Osteocyte (in vitro differentiated cells): ENCODE results near the gene VWF. TPM values are rescaled to one million over a fixed set of nuclear protein-coding genes. Genes with fewer than 3 reads are reported as not detected.

Experiments
- DNase-seq: peaks from one replicate; pipeline ENCODE4 v3.0.0; 2021; ENCODE audit warnings: mixed read lengths; ENCODE audit not compliant: unreplicated experiment; ENCODE audit errors: extremely low spot score
- H3K27ac Mint-ChIP-seq: one replicate; pipeline ENCODE4 v1.8.0; 2021; ENCODE audit warnings: mild to moderate bottlenecking, mixed read lengths; ENCODE audit not compliant: unreplicated experiment
- H3K27me3 Mint-ChIP-seq: one replicate; pipeline ENCODE4 v1.8.0; 2021; ENCODE audit warnings: mixed read lengths; ENCODE audit not compliant: unreplicated experiment
- H3K36me3 Mint-ChIP-seq: one replicate; pipeline ENCODE4 v1.8.0; 2021; ENCODE audit warnings: mixed read lengths; ENCODE audit not compliant: unreplicated experiment
- H3K4me1 Mint-ChIP-seq: one replicate; pipeline ENCODE4 v1.8.0; 2021; ENCODE audit warnings: mixed read lengths; ENCODE audit not compliant: unreplicated experiment
- H3K4me3 Mint-ChIP-seq: one replicate; pipeline ENCODE4 v1.8.0; 2021; ENCODE audit warnings: mild to moderate bottlenecking, moderate library complexity, mixed read lengths; ENCODE audit not compliant: unreplicated experiment
- H3K9me3 Mint-ChIP-seq: one replicate; pipeline ENCODE4 v1.8.0; 2021; ENCODE audit warnings: mixed read lengths; ENCODE audit not compliant: unreplicated experiment
- total RNA-seq: library from RNA; stranded (reverse); gene quantifications from 2 replicates; pipeline ENCODE4 v1.2.1, GENCODE V29; 2021
- TF ChIP-seq, protein P1 (sequence below): fragments of 200-600 bp; sonication (generic); IDR thresholded peaks from 2 replicates; pipeline ENCODE4 v1.5.0; 2021; ENCODE audit warnings: antibody characterized with exemption, mild to moderate bottlenecking, moderate library complexity

The VWF gene
- total RNA-seq, 1 donor from 2014 or later = 0.13 TPM

DNA sequence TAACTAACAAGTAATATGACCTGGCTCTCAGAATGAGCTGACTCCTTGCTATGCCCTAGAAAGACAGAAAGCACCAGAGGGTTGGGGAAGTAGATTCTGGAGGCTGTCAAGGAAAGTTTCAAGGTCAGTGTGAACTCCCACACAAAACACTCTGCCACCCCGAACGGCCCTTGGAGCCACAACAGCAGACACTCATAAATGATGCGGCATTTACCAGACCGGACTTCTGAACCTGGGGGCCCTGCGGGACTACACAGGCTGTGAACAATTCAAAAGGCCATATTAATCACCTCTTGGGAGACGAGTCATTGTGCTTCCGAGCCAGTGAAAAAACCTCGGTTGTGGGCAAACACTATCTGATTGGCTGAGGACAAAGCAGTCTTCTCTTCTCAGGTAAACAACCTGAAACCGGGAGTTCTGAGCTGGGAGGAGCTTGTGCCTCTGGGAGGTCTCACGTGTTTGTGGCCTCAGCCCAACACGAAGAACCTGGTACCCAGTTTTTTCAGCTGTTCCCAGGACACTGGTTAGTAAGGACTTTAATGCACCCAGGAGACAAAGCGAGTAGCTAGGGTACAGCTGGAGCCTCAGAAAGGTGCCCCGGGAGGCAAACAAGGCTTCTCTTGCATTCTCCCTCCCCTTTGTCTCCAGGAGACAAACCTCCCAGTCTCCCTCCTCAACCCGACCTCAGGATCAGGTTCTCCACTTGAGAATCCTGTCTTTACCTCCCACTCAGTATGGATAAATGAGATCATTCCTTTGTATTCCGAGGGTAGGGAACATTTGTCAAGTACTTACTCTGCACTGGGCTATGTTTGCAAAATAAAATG is 35.3 kb downstream of the VWF start:
- Mint-ChIP-seq H3K4me1 (peaks cover 55% of the 10 kb centered on the region), H3K4me3 (no peak overlapping the region), H3K27ac (no peak overlapping the region), H3K36me3 (peaks cover 2% of the 10 kb centered on the region), H3K9me3 (peaks cover 5% of the 10 kb centered on the region), H3K27me3 (no peaks in the 10 kb centered on the region)
- no peak for DNase-seq
- TF ChIP-seq, protein P1, sequence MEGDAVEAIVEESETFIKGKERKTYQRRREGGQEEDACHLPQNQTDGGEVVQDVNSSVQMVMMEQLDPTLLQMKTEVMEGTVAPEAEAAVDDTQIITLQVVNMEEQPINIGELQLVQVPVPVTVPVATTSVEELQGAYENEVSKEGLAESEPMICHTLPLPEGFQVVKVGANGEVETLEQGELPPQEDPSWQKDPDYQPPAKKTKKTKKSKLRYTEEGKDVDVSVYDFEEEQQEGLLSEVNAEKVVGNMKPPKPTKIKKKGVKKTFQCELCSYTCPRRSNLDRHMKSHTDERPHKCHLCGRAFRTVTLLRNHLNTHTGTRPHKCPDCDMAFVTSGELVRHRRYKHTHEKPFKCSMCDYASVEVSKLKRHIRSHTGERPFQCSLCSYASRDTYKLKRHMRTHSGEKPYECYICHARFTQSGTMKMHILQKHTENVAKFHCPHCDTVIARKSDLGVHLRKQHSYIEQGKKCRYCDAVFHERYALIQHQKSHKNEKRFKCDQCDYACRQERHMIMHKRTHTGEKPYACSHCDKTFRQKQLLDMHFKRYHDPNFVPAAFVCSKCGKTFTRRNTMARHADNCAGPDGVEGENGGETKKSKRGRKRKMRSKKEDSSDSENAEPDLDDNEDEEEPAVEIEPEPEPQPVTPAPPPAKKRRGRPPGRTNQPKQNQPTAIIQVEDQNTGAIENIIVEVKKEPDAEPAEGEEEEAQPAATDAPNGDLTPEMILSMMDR = no peak

- H3K27ac Mint-ChIP-seq = no peak overlapping the region
- H3K27me3 Mint-ChIP-seq = no peaks in the 10 kb centered on the region
- DNase-seq = no peak
- no peak overlapping the region for H3K4me3 Mint-ChIP-seq
- TF ChIP-seq, protein P1 = no peak
- H3K36me3 Mint-ChIP-seq = peaks cover 2% of the 10 kb centered on the region
- no peaks in the 10 kb centered on the region for H3K9me3 Mint-ChIP-seq
- peaks cover 39% of the 10 kb centered on the region for H3K4me1 Mint-ChIP-seq
Measured at GRCh38 chr12:6086316-6086715, 38.2 kb downstream of the VWF start.

DNA sequence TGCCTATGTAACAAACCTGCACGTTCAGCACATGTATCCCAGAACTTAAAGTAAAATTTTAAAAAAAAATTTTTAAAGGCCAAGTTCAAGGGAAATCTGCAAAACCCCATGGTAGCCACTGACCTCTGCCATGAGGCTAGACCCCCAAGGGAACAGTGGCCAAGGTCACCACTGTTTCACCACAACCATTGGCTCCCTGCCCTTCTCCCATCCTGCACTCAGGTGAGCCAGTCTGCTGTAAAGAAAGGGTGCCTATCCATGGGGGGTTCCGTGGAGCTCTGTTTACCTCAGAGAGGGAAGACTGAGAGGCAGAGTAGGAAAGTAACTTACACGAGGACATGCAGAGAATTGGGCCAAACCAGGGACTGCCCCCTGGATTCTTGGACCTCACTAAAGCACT is 38.6 kb downstream of the VWF start:
- no peak for DNase-seq
- TF ChIP-seq, protein P1 = no peak
- Mint-ChIP-seq H3K27ac (no peak overlapping the region), H3K9me3 (no peaks in the 10 kb centered on the region), H3K4me1 (peaks cover 35% of the 10 kb centered on the region), H3K4me3 (no peak overlapping the region), H3K27me3 (no peaks in the 10 kb centered on the region), H3K36me3 (peaks cover 2% of the 10 kb centered on the region)

DNA sequence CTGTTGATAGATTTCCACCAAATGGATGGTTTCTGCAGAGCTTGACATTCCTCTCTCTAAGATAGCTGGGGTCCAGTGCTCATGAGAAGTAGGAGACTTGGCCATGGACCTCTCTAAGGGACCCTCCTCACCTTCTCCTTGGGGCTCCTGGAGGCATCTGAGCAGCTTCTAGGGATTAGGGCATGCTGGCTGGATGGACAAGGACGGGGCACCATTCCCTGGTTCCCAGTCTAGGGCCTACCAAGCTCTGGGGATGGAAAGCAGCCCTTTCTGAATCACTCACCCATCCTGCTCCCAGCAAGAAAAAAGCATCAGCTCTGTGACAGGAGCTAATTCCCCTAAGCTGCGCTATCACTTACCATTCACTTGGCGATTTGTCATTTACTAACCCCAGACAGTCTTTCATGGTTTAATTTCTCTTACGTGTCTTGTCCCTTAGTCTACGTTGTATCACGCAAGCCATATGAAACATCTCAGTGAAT is 39.5 kb downstream of the VWF start:
- no peak overlapping the region for H3K4me3 Mint-ChIP-seq
- no peaks in the 10 kb centered on the region for H3K27me3 Mint-ChIP-seq
- peaks cover 28% of the 10 kb centered on the region for H3K4me1 Mint-ChIP-seq
- TF ChIP-seq, protein P1 = no peak
- no peak overlapping the region for H3K27ac Mint-ChIP-seq
- no peaks in the 10 kb centered on the region for H3K9me3 Mint-ChIP-seq
- DNase-seq = no peak
- peaks cover 2% of the 10 kb centered on the region for H3K36me3 Mint-ChIP-seq

- no peak for DNase-seq
- TF ChIP-seq, protein P1 = no peak
- no peak overlapping the region for H3K4me3 Mint-ChIP-seq
- H3K27ac Mint-ChIP-seq = no peak overlapping the region
- peaks cover 26% of the 10 kb centered on the region for H3K4me1 Mint-ChIP-seq
- no peaks in the 10 kb centered on the region for H3K27me3 Mint-ChIP-seq
- no peaks in the 10 kb centered on the region for H3K9me3 Mint-ChIP-seq
- H3K36me3 Mint-ChIP-seq = peaks cover 2% of the 10 kb centered on the region
Measured at GRCh38 chr12:6084261-6084968, 40.1 kb downstream of the VWF start.
